Liver (tissue), 9 donors: ENCODE results near the gene PCED1B. TPM values are rescaled to one million over a fixed set of nuclear protein-coding genes. Genes with fewer than 3 reads are reported as not detected.
"Not testable (repeated sequence)": the region's sequence is repeated elsewhere in the genome, so short reads cannot be mapped to it uniquely, and the experiment has no call there.

Experiments used
- DNase-seq: peaks from one replicate; pipeline ENCODE4 v3.0.0-alpha.2; 2017; ENCODE audit warnings: low spot score
- H3K27ac ChIP-seq, 2 donors: one replicate each; pipeline ENCODE4 v1.7.0; 2013; ENCODE audit warnings: inconsistent platforms in 2 of 2, low read length in 2 of 2, control low read depth in 1 of 2, low read depth in 1 of 2, mild to moderate bottlenecking in 1 of 2
- H3K27me3 ChIP-seq, 4 donors: one replicate each; pipeline versions ENCODE4 v1.6.1 to v1.7.0; 2013; ENCODE audit warnings: low read length in 3 of 4, inconsistent platforms in 1 of 4, mild to moderate bottlenecking in 1 of 4, moderate library complexity in 1 of 4; ENCODE audit not compliant: control insufficient read depth in 4 of 4, insufficient read depth in 4 of 4
- H3K36me3 ChIP-seq, 4 donors: one replicate each; pipeline versions ENCODE4 v1.6.1 to v1.7.0; 2013; ENCODE audit warnings: low read length in 3 of 4, mild to moderate bottlenecking in 3 of 4, low read depth in 1 of 4, moderate library complexity in 1 of 4; ENCODE audit not compliant: control insufficient read depth in 4 of 4, insufficient read depth in 3 of 4
- H3K4me1 ChIP-seq, 4 donors: one replicate each; pipeline versions ENCODE4 v1.6.1 to v1.7.0; 2013; ENCODE audit warnings: low read length in 3 of 4, mild to moderate bottlenecking in 3 of 4, moderate library complexity in 1 of 4; ENCODE audit not compliant: control insufficient read depth in 4 of 4, insufficient read depth in 4 of 4
- H3K4me3 ChIP-seq, 3 donors: one replicate each; pipeline versions ENCODE4 v1.6.1 to v1.7.0; 2013; ENCODE audit warnings: low read length in 3 of 3, control low read depth in 1 of 3, low read depth in 1 of 3, mild to moderate bottlenecking in 1 of 3
- H3K9ac ChIP-seq, 2 donors: one replicate each; pipeline ENCODE4 v1.7.0; 2013; ENCODE audit warnings: low read length in 2 of 2, mild to moderate bottlenecking in 2 of 2, moderate library complexity in 2 of 2, control low read depth in 1 of 2, low read depth in 1 of 2
- H3K9me3 ChIP-seq, 4 donors: one replicate each; pipeline versions ENCODE4 v1.6.1 to v1.7.0; 2013; ENCODE audit warnings: low read length in 3 of 4; ENCODE audit not compliant: control insufficient read depth in 4 of 4
- CTCF ChIP-seq: fragments of 150-350 bp; IDR thresholded peaks from 2 replicates; pipeline ENCODE4 v1.5.1; 2017; ENCODE audit warnings: improper control_type of control experiment, low read depth, low read length; ENCODE audit not compliant: missing input control
- EGR1 ChIP-seq, 2 donors: IDR thresholded peaks; 2 replicates each; pipeline ENCODE4 v1.6.1; 2016 to 2018; ENCODE audit warnings: antibody characterized with exemption in 2 of 2, low read depth in 2 of 2
- FOXA2 ChIP-seq: IDR thresholded peaks from 2 replicates; pipeline ENCODE4 v1.6.1; 2016; ENCODE audit warnings: antibody characterized with exemption
- HNF4A ChIP-seq, 2 donors: conservative IDR thresholded peaks; 2 replicates each; pipeline ENCODE4 v1.6.1; 2016; ENCODE audit warnings: antibody characterized with exemption in 2 of 2, mild to moderate bottlenecking in 2 of 2
- HNF4G ChIP-seq: IDR thresholded peaks from 2 replicates; pipeline ENCODE4 v1.6.1; 2016; ENCODE audit warnings: antibody characterized with exemption
- JUND ChIP-seq, 2 donors: IDR thresholded peaks; 2 replicates each; pipeline ENCODE4 v1.6.1; 2016; ENCODE audit warnings: antibody characterized with exemption in 2 of 2
- NR2F2 ChIP-seq: IDR thresholded peaks from 2 replicates; pipeline ENCODE4 v1.6.1; 2016; ENCODE audit warnings: antibody characterized with exemption
- REST ChIP-seq: IDR thresholded peaks from 2 replicates; pipeline ENCODE4 v1.6.1; 2016; ENCODE audit warnings: antibody characterized with exemption, mild to moderate bottlenecking
- RXRA ChIP-seq, 2 donors: IDR thresholded peaks; 2 replicates each; pipeline ENCODE4 v1.6.1; 2017 to 2018; ENCODE audit warnings: antibody characterized with exemption in 2 of 2, mild to moderate bottlenecking in 1 of 2
- YY1 ChIP-seq: IDR thresholded peaks from 2 replicates; pipeline ENCODE4 v1.6.1; 2016; ENCODE audit warnings: antibody characterized with exemption, mild to moderate bottlenecking
- ZBTB33 ChIP-seq: IDR thresholded peaks from 2 replicates; pipeline ENCODE4 v1.6.1; 2016; ENCODE audit warnings: antibody characterized with exemption
- WGBS: extraction: QIAGEN DNeasy Blood & Tissue Kit; methylation state at CpG from one replicate; pipeline ENCODE4 v1.1.7; 2013; 5-methylcytosine and 5-hydroxymethylcytosine counted together
- polyA plus RNA-seq, 2 donors: library from polyadenylated mRNA; stranded (reverse) in 1 of 2; unstranded in 1 of 2; fragments of 200-250 nt in 1 of 2; fragments of >200 nt in 1 of 2; fragmentation: Nextera tagmentation in 1 of 2; extraction: Ambion mirVana in 1 of 2; gene quantifications; one replicate each; pipeline versions ENCODE4 v1.2.1 to v1.2.3, GENCODE V29; 2013 to 2015
- total RNA-seq, 2 donors: library from RNA; depleted of rRNA; stranded (reverse); fragments of >200 nt; gene quantifications; one replicate each; pipeline ENCODE4 v1.2.3, GENCODE V29; 2014
- donor health status: healthy.
- donor health status: healthy.
- donor health status: healthy.
- donor health status: healthy.
- donor health status: healthy.

PCED1B gene
- total and polyA plus RNA-seq, 4 donors = 0.51 to 1.8 (median 1.1) TPM

- Histone ChIP-seq H3K9ac (no peak overlapping the region), H3K27me3 (no peaks in the 10 kb centered on the region), H3K27ac (no peak overlapping the region), H3K4me1 (no peaks in the 10 kb centered on the region), H3K4me3 (no peak overlapping the region), H3K36me3 (no peaks in the 10 kb centered on the region), H3K9me3 (no peaks in the 10 kb centered on the region)
- 92% methylated on average over 2 of the region's 2 CpGs for WGBS
- TF ChIP-seq FOXA2 (no peak), REST (no peak), NR2F2 (no peak), JUND (IDR thresholded peaks at IDR 0.05) (no peak), HNF4G (no peak), CTCF (no peak), YY1 (no peak), RXRA (IDR thresholded peaks at IDR 0.05) (no peak), EGR1 (IDR thresholded peaks at IDR 0.05; ENCODE audit: low read depth in 2 of 2) (no peak)
- no peak for DNase-seq
Measured at GRCh38 chr12:47112679-47113078, 33.3 kb downstream of the PCED1B start.

GRCh38 chr12:47114481-47114892 lies 35.1 kb downstream of the PCED1B start:
- Histone ChIP-seq H3K36me3 (no peaks in the 10 kb centered on the region), H3K9ac (no peak overlapping the region), H3K4me3 (no peak overlapping the region), H3K27me3 (no peaks in the 10 kb centered on the region), H3K9me3 (no peaks in the 10 kb centered on the region), H3K4me1 (no peaks in the 10 kb centered on the region), H3K27ac (no peak overlapping the region)
- 84% methylated on average over 5 of the region's 5 CpGs for WGBS
- no peak for DNase-seq
- TF ChIP-seq HNF4A (conservative IDR thresholded peaks at IDR 0.05) = no peak
- no peak for TF ChIP-seq REST
- no peak for TF ChIP-seq JUND (IDR thresholded peaks at IDR 0.05)
- no peak for TF ChIP-seq ZBTB33
- no peak for TF ChIP-seq NR2F2
- TF ChIP-seq FOXA2 = no peak
- no peak for TF ChIP-seq HNF4G

GRCh38 chr12:47117305-47117704 lies 37.9 kb downstream of the PCED1B start:
- DNase-seq, H3K4me1 ChIP-seq, H3K27ac ChIP-seq, H3K36me3 ChIP-seq, H3K9ac ChIP-seq, H3K9me3 ChIP-seq, H3K4me3 ChIP-seq, H3K27me3 ChIP-seq: not testable (repeated sequence)
- WGBS = 98% methylated on average over 1 of the region's 3 CpGs
